Thymus (tissue), 14 donors: ENCODE results near the gene NLRC3. TPM values are rescaled to one million over a fixed set of nuclear protein-coding genes. Genes with fewer than 3 reads are reported as not detected.

ENCODE experiments used
- DNase-seq, 9 donors: peaks; one replicate each; pipeline ENCODE4 v3.0.0-alpha.2; 2013; ENCODE audit warnings: low spot score in 9 of 9, low read depth in 6 of 9, missing footprints in 1 of 9
- H3K27ac ChIP-seq, 2 donors: one replicate each; pipeline ENCODE4 v1.5.1; 2013; ENCODE audit warnings: control low read depth in 1 of 2, low read depth in 1 of 2, low read length in 1 of 2, mild to moderate bottlenecking in 1 of 2, moderate library complexity in 1 of 2
- H3K27me3 ChIP-seq, 2 donors: one replicate each; pipeline ENCODE4 v1.5.1; 2013; ENCODE audit warnings: low read length in 1 of 2; ENCODE audit not compliant: control insufficient read depth in 2 of 2, insufficient read depth in 1 of 2
- H3K36me3 ChIP-seq, 2 donors: one replicate each; pipeline ENCODE4 v1.5.1; 2013; ENCODE audit warnings: low read length in 1 of 2, mild to moderate bottlenecking in 1 of 2, moderate library complexity in 1 of 2; ENCODE audit not compliant: control insufficient read depth in 2 of 2, insufficient read depth in 2 of 2
- H3K4me1 ChIP-seq, 2 donors: one replicate each; pipeline ENCODE4 v1.5.1; 2013; ENCODE audit warnings: low read length in 2 of 2; ENCODE audit not compliant: control insufficient read depth in 2 of 2, insufficient read depth in 2 of 2
- H3K4me3 ChIP-seq, 2 donors: one replicate each; pipeline ENCODE4 v1.5.1; 2013; ENCODE audit warnings: low read length in 2 of 2, control low read depth in 1 of 2, mild to moderate bottlenecking in 1 of 2
- H3K9me3 ChIP-seq, 2 donors: one replicate each; pipeline ENCODE4 v1.5.1; 2013; ENCODE audit warnings: low read length in 1 of 2, mild to moderate bottlenecking in 1 of 2; ENCODE audit not compliant: control insufficient read depth in 2 of 2, insufficient read depth in 1 of 2
- WGBS: extraction: QIAGEN DNeasy Blood & Tissue Kit; methylation state at CpG from one replicate; pipeline ENCODE4 v1.1.7; 2013; 5-methylcytosine and 5-hydroxymethylcytosine counted together
- long read RNA-seq, 10 donors: transcript quantifications; one replicate each; lab custom pipeline, GENCODE V29; 2026
- polyA plus RNA-seq: library from polyadenylated mRNA; stranded (reverse); fragments of 200-250 nt; gene quantifications from one replicate; pipeline ENCODE4 v1.2.3, GENCODE V29; 2013
- total RNA-seq: library from RNA; stranded (reverse); fragments of 120-200 nt; gene quantifications from one replicate; pipeline ENCODE4 v1.2.4, GENCODE V29; 2013
- donor health status: healthy.

NLRC3 gene
- total RNA-seq = 18.8 TPM
- polyA plus RNA-seq = 11.9 TPM
- long read RNA-seq, donor 1 = 0 reads
- long read RNA-seq, donor 2 = 0 reads
- long read RNA-seq, donor 3, full-length matches to known transcripts = 2 of 2 reads
- long read RNA-seq, donor 3, partial matches to known transcripts = 0 of 2 reads
- long read RNA-seq, donor 3, other reads (novel, unspliced or antisense) = 0 of 2 reads
- long read RNA-seq, donor 4 = 0 reads
- long read RNA-seq, donor 5, partial matches to known transcripts = 9 of 9 reads
- long read RNA-seq, donor 5, other reads (novel, unspliced or antisense) = 0 of 9 reads
- long read RNA-seq, donor 6, full-length matches to known transcripts = 1 of 13 reads
- long read RNA-seq, donor 6, partial matches to known transcripts = 12 of 13 reads
- long read RNA-seq, donor 6, other reads (novel, unspliced or antisense) = 0 of 13 reads
- long read RNA-seq, donor 7 = 0 reads
- long read RNA-seq, donor 8 = 0 reads
- long read RNA-seq, donor 9, full-length matches to known transcripts = 1 of 1 reads
- long read RNA-seq, donor 9, partial matches to known transcripts = 0 of 1 reads
- long read RNA-seq, donor 9, other reads (novel, unspliced or antisense) = 0 of 1 reads
- long read RNA-seq, donor 10 = 0 reads

GRCh38 chr16:3577302-3577752 lies at the start of gene NLRC3:
TSS of gene NLRC3 (minus strand) at chr16:3577403. CDS start at chr16:3565036, 12,367 bp downstream.
- H3K27ac ChIP-seq = peak within 1 kb of the TSS; percentile 93
- H3K4me3 ChIP-seq = peak within 1 kb of the TSS; percentile 72 to 85
- H3K9me3 ChIP-seq = peaks cover 0 to 11% of the 10 kb centered on the region in 2 donors
- WGBS = 3% methylated on average over 18 of the region's 18 CpGs
- H3K36me3 ChIP-seq = peaks cover 10 to 22% of the 10 kb centered on the region in 2 donors
- H3K4me1 ChIP-seq = peaks cover 39 to 69% of the 10 kb centered on the region in 2 donors
- H3K27me3 ChIP-seq = no peaks in the 10 kb centered on the region
- DNase-seq = peak in 6 of 9 donors; percentile 24 to 78 (median 50)

GRCh38 chr16:3625911-3626732 lies 48.9 kb upstream of the NLRC3 start:
- peaks cover 3 to 14% of the 10 kb centered on the region in 2 donors for H3K4me1 ChIP-seq
- no peaks in the 10 kb centered on the region for H3K9me3 ChIP-seq
- no peak overlapping the region for H3K4me3 ChIP-seq
- no peaks in the 10 kb centered on the region for H3K36me3 ChIP-seq
- H3K27me3 ChIP-seq = no peaks in the 10 kb centered on the region
- peak overlapping the region; percentile 49 to 68 for H3K27ac ChIP-seq
- peak in 3 of 9 donors; percentile 16 to 53 (median 27) for DNase-seq
- WGBS = 87% methylated on average over 4 of the region's 4 CpGs

DNA sequence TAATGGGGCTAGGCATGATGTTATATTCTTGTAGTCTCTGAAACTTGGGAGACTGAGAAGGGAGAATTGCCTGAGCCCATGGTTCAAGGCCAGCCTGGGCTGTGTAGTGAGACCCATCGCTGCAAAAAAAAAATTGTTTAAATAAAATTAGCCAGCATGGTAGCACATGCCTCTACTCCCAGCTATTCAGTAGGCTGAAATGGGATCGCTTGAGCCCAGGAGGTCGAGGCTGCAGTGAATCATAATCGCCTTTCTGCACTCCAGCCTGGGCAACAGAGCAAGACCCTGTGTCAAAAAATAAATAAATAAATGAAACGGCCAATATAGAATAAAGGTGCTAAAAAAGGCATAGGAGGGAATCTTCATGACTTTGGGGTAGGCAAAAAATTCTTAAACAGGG lies 48.1 kb upstream of the NLRC3 start:
- 98% methylated on average over 5 of the region's 5 CpGs for WGBS
- Histone ChIP-seq H3K4me1 (peaks cover 3 to 14% of the 10 kb centered on the region in 2 donors), H3K27me3 (no peaks in the 10 kb centered on the region), H3K9me3 (no peaks in the 10 kb centered on the region), H3K36me3 (no peaks in the 10 kb centered on the region), H3K4me3 (no peak overlapping the region), H3K27ac (no peak overlapping the region)
- DNase-seq = no peak

GRCh38 chr16:3623642-3624041 lies 46.4 kb upstream of the NLRC3 start:
- no peaks in the 10 kb centered on the region for H3K9me3 ChIP-seq
- H3K36me3 ChIP-seq = no peaks in the 10 kb centered on the region
- peaks cover 3 to 14% of the 10 kb centered on the region in 2 donors for H3K4me1 ChIP-seq
- no peak for DNase-seq
- WGBS = 96% methylated on average over 3 of the region's 3 CpGs
- H3K27ac ChIP-seq = no peak overlapping the region
- H3K4me3 ChIP-seq = no peak overlapping the region
- no peaks in the 10 kb centered on the region for H3K27me3 ChIP-seq

DNA sequence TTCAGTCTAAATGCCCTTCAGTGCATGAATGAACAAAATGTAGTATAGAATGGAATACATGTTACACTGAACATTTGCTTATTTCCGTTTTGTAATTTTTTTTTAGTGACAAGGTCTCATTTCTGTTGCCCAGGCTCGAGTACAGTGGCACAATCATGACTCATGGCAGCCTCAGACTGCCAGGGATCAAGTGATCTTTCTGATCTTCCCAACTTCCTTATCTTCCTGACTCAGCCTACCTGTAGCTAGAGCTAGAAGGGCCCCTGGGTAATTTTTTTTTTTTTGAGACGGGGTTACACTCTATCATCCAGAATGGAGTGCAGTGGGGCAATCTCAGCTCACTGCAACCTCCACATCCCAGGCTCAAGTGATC lies 41.6 kb upstream of the NLRC3 start:
- H3K4me1 ChIP-seq = no peaks in the 10 kb centered on the region
- H3K36me3 ChIP-seq = no peaks in the 10 kb centered on the region
- no peaks in the 10 kb centered on the region for H3K27me3 ChIP-seq
- DNase-seq = no peak
- H3K27ac ChIP-seq = no peak overlapping the region
- WGBS = 87% methylated on average over 3 of the region's 3 CpGs
- H3K4me3 ChIP-seq = no peak overlapping the region
- H3K9me3 ChIP-seq = no peaks in the 10 kb centered on the region

DNA sequence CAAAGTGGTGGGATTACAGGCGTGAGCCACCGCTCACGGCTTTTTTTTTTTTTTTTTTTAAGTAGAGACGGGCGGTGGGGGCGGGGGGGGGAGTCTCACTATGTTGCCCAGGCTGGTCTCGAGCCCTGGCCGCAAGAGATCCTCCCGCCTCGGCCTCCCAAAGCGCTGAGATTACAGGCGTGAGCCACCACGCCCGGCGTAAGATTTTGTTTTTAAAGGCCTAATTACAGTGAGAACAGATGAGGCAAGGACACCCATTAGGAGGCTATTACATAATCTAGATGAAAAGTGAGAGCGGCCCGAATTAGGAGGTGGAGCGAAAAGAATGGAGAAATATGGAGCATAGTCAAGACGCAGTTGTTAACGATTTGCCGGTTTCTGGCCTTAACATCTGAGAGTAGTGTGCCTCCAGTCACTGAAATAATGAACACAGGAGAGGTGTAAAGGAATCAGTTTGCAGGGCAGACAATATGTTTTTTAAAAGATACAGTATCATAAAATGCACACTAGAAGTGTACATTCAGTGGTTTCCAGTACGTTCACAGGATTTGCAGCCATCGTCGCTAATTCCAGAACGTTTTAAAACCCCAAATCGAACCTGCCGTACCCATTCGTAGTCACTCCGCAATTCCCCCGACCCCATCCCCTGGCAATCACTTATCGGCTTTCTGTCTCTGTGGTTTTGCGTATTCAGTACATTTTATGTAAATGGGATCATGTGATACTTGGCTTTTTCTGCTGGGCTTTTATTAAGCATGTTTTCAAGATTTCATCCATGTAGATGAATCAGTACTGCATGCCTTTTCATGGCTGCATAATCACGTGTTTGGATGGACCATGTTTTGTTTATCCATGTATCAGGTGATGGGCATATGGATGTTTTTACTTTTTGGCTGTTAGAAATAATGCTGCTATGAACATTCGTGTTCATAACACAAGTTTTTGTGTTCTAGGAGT lies 35.6 kb upstream of the NLRC3 start:
- H3K4me1 ChIP-seq = peaks cover 17 to 19% of the 10 kb centered on the region in 2 donors
- H3K27me3 ChIP-seq = no peaks in the 10 kb centered on the region
- WGBS = 90% methylated on average over 34 of the region's 34 CpGs
- peaks cover 0 to 5% of the 10 kb centered on the region in 2 donors for H3K36me3 ChIP-seq
- DNase-seq = no peak
- no peak overlapping the region for H3K27ac ChIP-seq
- no peaks in the 10 kb centered on the region for H3K9me3 ChIP-seq
- H3K4me3 ChIP-seq = peak overlapping the region; percentile 70 to 96

GRCh38 chr16:3611146-3611975 lies 34.2 kb upstream of the NLRC3 start, which contains the start of gene SLX4:
TSS of gene SLX4 (minus strand) at chr16:3611606. CDS start at chr16:3608964, 2,642 bp downstream.
- Histone ChIP-seq H3K4me3 (peak within 1 kb of the TSS; percentile 70 to 96), H3K9me3 (no peaks in the 10 kb centered on the region), H3K36me3 (peaks cover 0 to 8% of the 10 kb centered on the region in 2 donors), H3K27me3 (no peaks in the 10 kb centered on the region), H3K4me1 (peaks cover 17 to 19% of the 10 kb centered on the region in 2 donors), H3K27ac (peak within 1 kb of the TSS; percentile 85 to 91)
- DNase-seq = peak; percentile 57 to 97 (median 92)
- WGBS = under 1% methylated on average over 86 of the region's 86 CpGs
